Measurements from ENCODE around the gene FTO.

DNA sequence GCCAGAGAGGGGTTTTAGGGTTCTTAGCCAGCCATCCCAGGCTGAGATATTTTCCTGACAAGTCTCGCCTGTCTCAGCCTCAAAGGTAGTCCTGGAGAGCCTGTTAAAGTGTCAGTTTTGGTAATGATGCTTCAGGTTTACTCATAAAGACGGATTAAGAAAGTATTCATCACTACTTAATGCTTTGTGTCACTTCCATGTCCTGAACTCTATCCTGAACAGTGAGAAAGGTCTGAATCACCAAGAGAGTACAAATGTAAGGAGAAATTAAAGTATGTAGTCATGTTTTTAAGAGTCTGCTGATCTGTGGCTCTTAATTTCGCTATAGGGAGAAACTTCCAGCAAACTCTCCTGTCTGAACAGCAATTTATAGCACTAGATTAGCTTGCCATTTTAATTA, 14.3 kb upstream of the FTO start:
- TF ChIP-seq CTCF (IDR thresholded peaks at IDR 0.05) (no peak), POLR2A (IDR thresholded peaks at IDR 0.05) (no peak)
